Measurements from ENCODE around the gene EFL1. TPM values are rescaled to one million over a fixed set of nuclear protein-coding genes. Genes with fewer than 3 reads are reported as not detected.

EFL1 gene
- total and polyA plus RNA-seq, 10 of the 15 experiments (the other 5 are each of a cell fraction or from before 2014, with no cell fraction given) = 6.2 to 42.3 (median 24.7) TPM

DNA sequence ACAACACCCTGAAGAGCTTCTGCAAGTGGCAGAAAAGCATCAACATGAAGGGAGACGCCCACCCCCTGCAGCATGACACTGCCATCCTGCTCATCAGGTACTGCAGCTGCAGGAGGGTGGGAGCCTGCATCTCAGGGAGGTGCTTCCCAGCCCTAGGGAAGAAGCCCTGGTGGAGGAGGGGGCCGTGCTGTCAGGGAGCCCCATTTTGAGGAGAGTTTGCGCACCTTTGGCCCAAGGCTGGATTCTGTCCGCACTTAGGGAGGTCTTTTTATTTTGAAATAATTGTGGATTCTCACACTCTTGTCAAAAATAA lies 42.2 kb upstream of the EFL1 start:
- ChIA-PET RAD21 (ENCODE audit: unreplicated experiment) (no interaction called here), SMC1A (ENCODE audit: uncharacterized antibody, unreplicated experiment) (no interaction called here), CTCF (no interaction called here), POLR2A (no interaction called here)
- no peaks in the 10 kb centered on the region for H3K9me3 ChIP-seq (replicated peaks; ENCODE audit: control insufficient read depth, insufficient read depth, low read length)
- H3K27me3 ChIP-seq (replicated peaks in 1 of 2; ENCODE audit: control insufficient read depth in 2 of 2, insufficient read depth in 2 of 2, low read length in 1 of 2) = 0 out of 4 replicates have a peak, but pooled peaks cover 0 to 3% of the 10 kb centered on the region in 2 experiments
- H3K79me2 ChIP-seq (ENCODE audit: control insufficient read depth, insufficient read depth, low read length) = no peaks in the 10 kb centered on the region
- FAIRE-seq = no peak
- intact Hi-C loops (cut with micrococcal nuclease; ENCODE audit: unreplicated experiment) = no loop called here
- H3K4me2 ChIP-seq (ENCODE audit: control insufficient read depth, insufficient read depth) = no peak overlapping the region
- no peaks in the 10 kb centered on the region for H3K36me3 ChIP-seq (ENCODE audit: control insufficient read depth in 2 of 2, insufficient read depth in 2 of 2, low read length in 1 of 2)
- WGBS (ENCODE audit: insufficient coverage, insufficient replicate concordance, low lambda C conversion rate, missing lambda C conversion rate) = 6% methylated on average over 4 of the region's 4 CpGs
- no peaks in the 10 kb centered on the region for H4K20me1 ChIP-seq (ENCODE audit: control insufficient read depth, insufficient read depth)
- no peak for TF ChIP-seq BACH1 (IDR thresholded peaks at IDR 0.05; ENCODE audit: borderline replicate concordance)
- TF ChIP-seq FOS (IDR thresholded peaks at IDR 0.05; ENCODE audit: borderline replicate concordance, extremely low read depth, insufficient read length) = no peak
- no peak for TF ChIP-seq NFYB (IDR thresholded peaks at IDR 0.05; ENCODE audit: insufficient read depth, low read depth, low read length)
- TF ChIP-seq SRF (IDR thresholded peaks at IDR 0.05; ENCODE audit: low read depth in 2 of 2, low read length in 2 of 2) = no peak
- TF ChIP-seq JUNB (IDR thresholded peaks at IDR 0.05) = no peak
- no peak for TF ChIP-seq PBX3 (IDR thresholded peaks at IDR 0.05; ENCODE audit: insufficient replicate concordance, low read depth, low read length)
- no peak for TF ChIP-seq MTA2 (IDR thresholded peaks at IDR 0.05; ENCODE audit: low read depth)
- TF ChIP-seq, protein P1, sequence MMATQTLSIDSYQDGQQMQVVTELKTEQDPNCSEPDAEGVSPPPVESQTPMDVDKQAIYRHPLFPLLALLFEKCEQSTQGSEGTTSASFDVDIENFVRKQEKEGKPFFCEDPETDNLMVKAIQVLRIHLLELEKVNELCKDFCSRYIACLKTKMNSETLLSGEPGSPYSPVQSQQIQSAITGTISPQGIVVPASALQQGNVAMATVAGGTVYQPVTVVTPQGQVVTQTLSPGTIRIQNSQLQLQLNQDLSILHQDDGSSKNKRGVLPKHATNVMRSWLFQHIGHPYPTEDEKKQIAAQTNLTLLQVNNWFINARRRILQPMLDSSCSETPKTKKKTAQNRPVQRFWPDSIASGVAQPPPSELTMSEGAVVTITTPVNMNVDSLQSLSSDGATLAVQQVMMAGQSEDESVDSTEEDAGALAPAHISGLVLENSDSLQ (IDR thresholded peaks at IDR 0.05) = no peak
- no peak for TF ChIP-seq POLR2A (IDR thresholded peaks at IDR 0.05; ENCODE audit: low read depth, low read length)
- no peak for TF ChIP-seq ZBED1 (IDR thresholded peaks at IDR 0.05; ENCODE audit: borderline replicate concordance)
- no peak for TF ChIP-seq CHD2 (IDR thresholded peaks at IDR 0.05; ENCODE audit: borderline replicate concordance, low read depth, low read length)
- no peak for TF ChIP-seq SREBF1 (IDR thresholded peaks at IDR 0.05; ENCODE audit: low read length)
- TF ChIP-seq, protein P2, sequence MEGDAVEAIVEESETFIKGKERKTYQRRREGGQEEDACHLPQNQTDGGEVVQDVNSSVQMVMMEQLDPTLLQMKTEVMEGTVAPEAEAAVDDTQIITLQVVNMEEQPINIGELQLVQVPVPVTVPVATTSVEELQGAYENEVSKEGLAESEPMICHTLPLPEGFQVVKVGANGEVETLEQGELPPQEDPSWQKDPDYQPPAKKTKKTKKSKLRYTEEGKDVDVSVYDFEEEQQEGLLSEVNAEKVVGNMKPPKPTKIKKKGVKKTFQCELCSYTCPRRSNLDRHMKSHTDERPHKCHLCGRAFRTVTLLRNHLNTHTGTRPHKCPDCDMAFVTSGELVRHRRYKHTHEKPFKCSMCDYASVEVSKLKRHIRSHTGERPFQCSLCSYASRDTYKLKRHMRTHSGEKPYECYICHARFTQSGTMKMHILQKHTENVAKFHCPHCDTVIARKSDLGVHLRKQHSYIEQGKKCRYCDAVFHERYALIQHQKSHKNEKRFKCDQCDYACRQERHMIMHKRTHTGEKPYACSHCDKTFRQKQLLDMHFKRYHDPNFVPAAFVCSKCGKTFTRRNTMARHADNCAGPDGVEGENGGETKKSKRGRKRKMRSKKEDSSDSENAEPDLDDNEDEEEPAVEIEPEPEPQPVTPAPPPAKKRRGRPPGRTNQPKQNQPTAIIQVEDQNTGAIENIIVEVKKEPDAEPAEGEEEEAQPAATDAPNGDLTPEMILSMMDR (IDR thresholded peaks at IDR 0.05 in 2 of 3, conservative IDR thresholded peaks at IDR 0.05 in 1 of 3; ENCODE audit: control insufficient read depth in 2 of 3, extremely low read depth in 1 of 3, insufficient read depth in 1 of 3, low read depth in 3 of 3, low read length in 3 of 3) = no peak
- TF ChIP-seq ZZZ3 (IDR thresholded peaks at IDR 0.05; ENCODE audit: control insufficient read depth, insufficient read length, low read depth) = no peak
- no peak for TF ChIP-seq MYC (IDR thresholded peaks at IDR 0.05; ENCODE audit: insufficient read depth, insufficient read length, insufficient replicate concordance, low read length, severe bottlenecking)
- TF ChIP-seq NR2F1 (conservative IDR thresholded peaks at IDR 0.05) = no peak
- no TSS peak for BruUV-seq (replicated peaks)
- no peak for DNase-seq (ENCODE audit: low read depth, low spot score)
- no peak overlapping the region for H3K27ac ChIP-seq (ENCODE audit: control insufficient read depth, insufficient read depth)
- no peaks in the 10 kb centered on the region for H3K4me1 ChIP-seq (ENCODE audit: control insufficient read depth, insufficient read depth, low read length)
- in situ Hi-C loops (cut with MboI) = no loop called here
- ATAC-seq = no peak
- H2AFZ ChIP-seq (ENCODE audit: control insufficient read depth, low read depth, low read length) = no peak overlapping the region
- H3K9ac ChIP-seq (ENCODE audit: control insufficient read depth, insufficient read depth, low read length) = no peak overlapping the region
- no peak overlapping the region for H3K4me3 ChIP-seq

All from GM12878 (cell line).